ENCODE measurements around the gene MYBPHL.

Gene MYBPHL

DNA sequence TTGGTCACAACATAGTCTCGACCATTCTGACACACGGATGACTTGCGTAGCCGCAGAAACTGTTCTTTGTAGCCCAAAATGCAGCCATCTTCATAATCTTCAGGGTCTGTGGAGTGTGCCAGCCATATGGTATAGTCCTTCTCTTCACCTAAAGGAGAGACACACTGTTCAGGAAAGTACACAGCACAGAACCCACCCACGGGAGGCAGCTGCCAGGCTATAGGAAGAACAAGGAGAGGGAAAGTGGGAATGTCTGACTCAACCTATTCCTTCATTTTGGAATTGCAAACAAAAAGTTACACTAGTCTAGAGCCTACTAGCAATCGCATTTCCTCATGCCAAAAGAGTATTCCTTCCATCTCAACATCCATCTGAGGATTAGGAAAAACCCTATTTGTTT is 16.2 kb upstream of the MYBPHL start:
- no peak for DNase-seq (ENCODE audit: low read depth)
- H3K4me3 ChIP-seq (ENCODE audit: low read depth, low read length) = no peak overlapping the region
- TF ChIP-seq CTCF (IDR thresholded peaks at IDR 0.05; ENCODE audit: control insufficient read depth, extremely low read depth, insufficient read depth) = no peak

DNA sequence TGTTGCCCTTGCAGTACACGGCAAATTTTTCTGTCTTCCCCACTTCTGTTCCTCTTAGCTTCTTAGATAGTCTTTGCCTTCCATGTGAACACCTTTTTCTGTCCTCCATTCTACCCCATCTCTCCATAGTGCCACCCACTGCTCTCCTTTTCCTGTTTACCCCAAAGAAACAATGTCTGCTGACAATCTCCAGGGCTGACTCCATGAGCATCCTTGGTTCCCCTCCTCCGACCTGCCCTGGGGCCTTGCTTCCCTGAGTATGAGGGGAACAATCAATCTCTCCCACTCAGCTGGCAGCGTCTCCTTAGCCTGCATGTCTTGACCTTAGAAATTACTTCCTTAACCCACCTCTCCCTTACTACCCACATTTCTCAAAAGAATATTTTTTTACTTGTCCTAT is 12.3 kb upstream of the MYBPHL start:
- no peak for TF ChIP-seq CTCF (IDR thresholded peaks at IDR 0.05; ENCODE audit: control insufficient read depth, extremely low read depth, insufficient read depth)
- H3K4me3 ChIP-seq (ENCODE audit: low read depth, low read length) = no peak overlapping the region
- DNase-seq (ENCODE audit: low read depth) = no peak

DNA sequence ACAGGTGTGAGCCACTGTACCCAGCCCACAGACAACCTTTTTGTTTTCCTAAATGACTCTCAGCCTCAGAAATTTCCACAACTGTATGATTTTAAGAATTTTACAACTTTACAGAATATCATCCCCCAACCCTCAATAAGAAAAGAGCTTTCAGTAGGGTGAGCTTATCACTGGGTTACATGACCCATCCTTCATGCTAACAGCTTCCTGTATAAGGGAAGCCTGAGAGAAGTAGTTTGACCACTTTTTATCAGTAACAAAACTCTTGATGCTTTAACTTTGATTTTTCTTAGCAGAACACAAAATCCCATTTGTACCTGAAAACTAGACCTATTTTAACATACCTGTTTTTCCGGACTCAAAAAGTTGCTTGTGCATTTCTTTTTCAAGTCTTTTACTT is 9.7 kb upstream of the MYBPHL start:
- no peak overlapping the region for H3K4me3 ChIP-seq (ENCODE audit: low read depth, low read length)
- DNase-seq (ENCODE audit: low read depth) = no peak
- TF ChIP-seq CTCF (IDR thresholded peaks at IDR 0.05; ENCODE audit: control insufficient read depth, extremely low read depth, insufficient read depth) = no peak

GRCh38 chr1:109315288-109315687 is 8.5 kb upstream of the MYBPHL start:
- no peak overlapping the region for H3K4me3 ChIP-seq (ENCODE audit: low read depth, low read length)
- DNase-seq (ENCODE audit: low read depth) = no peak
- no peak for TF ChIP-seq CTCF (IDR thresholded peaks at IDR 0.05; ENCODE audit: control insufficient read depth, extremely low read depth, insufficient read depth)

GRCh38 chr1:109314795-109315194 is 8.0 kb upstream of the MYBPHL start:
- no peak overlapping the region for H3K4me3 ChIP-seq (ENCODE audit: low read depth, low read length)
- no peak for DNase-seq (ENCODE audit: low read depth)
- TF ChIP-seq CTCF (IDR thresholded peaks at IDR 0.05; ENCODE audit: control insufficient read depth, extremely low read depth, insufficient read depth) = no peak

- no peak for DNase-seq (ENCODE audit: low read depth)
- H3K4me3 ChIP-seq (ENCODE audit: low read depth, low read length) = no peak overlapping the region
- TF ChIP-seq CTCF (IDR thresholded peaks at IDR 0.05; ENCODE audit: control insufficient read depth, extremely low read depth, insufficient read depth) = no peak
These were observed 6.4 kb upstream of the MYBPHL start for GRCh38 chr1:109312978-109313775.

DNA sequence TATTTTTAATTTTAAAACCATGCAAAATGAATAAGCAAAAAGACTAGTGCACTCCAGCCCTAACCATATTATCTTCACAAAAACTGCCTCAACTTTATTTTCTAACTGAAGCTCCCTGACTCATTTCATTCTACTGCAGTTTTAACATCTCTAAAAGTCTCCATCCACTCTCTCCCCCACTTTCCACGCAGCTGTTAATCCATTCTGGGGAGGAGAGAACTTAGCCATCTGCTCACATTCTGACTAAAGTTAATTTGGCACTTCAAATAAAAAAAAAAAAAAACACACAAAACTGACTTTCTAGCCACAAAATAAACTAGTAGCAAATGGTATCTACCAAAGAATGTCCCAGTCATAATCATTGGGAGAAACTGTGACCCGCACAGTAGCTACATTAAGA is 5.4 kb upstream of the MYBPHL start:
- no peak for DNase-seq (ENCODE audit: low read depth)
- no peak for TF ChIP-seq CTCF (IDR thresholded peaks at IDR 0.05; ENCODE audit: control insufficient read depth, extremely low read depth, insufficient read depth)
- no peak overlapping the region for H3K4me3 ChIP-seq (ENCODE audit: low read depth, low read length)

All from LNCaP clone FGC (cell line).